Ureter (tissue), 1 donor: ENCODE results near the gene HAUS6. TPM values are rescaled to one million over a fixed set of nuclear protein-coding genes. Genes with fewer than 3 reads are reported as not detected.
"Not testable (repeated sequence)": the region's sequence is repeated elsewhere in the genome, so short reads cannot be mapped to it uniquely, and the experiment has no call there.

Experiments
- DNase-seq: peaks from one replicate; pipeline ENCODE4 v3.0.0-alpha.2; 2020; ENCODE audit warnings: low spot score
- total RNA-seq: library from RNA; stranded (reverse); gene quantifications from one replicate; pipeline ENCODE4 v1.2.4, GENCODE V29; 2023
- donor health status: DM: yes; HTN: yes; CAD: no.

The HAUS6 gene
- total RNA-seq, 1 donor from 2014 or later: 13.1 TPM

- peak; percentile 97 for DNase-seq
These were observed 53.5 kb downstream of the HAUS6 start, which contains the start of gene RRAGA for GRCh38 chr9:19048966-19049916. Gene RRAGA (plus strand): TSS chr9:19049427. CDS start chr9:19049660, 233 bp downstream.

- DNase-seq: no peak
These were observed 66.1 kb downstream of the HAUS6 start for GRCh38 chr9:19036611-19037010.

DNA sequence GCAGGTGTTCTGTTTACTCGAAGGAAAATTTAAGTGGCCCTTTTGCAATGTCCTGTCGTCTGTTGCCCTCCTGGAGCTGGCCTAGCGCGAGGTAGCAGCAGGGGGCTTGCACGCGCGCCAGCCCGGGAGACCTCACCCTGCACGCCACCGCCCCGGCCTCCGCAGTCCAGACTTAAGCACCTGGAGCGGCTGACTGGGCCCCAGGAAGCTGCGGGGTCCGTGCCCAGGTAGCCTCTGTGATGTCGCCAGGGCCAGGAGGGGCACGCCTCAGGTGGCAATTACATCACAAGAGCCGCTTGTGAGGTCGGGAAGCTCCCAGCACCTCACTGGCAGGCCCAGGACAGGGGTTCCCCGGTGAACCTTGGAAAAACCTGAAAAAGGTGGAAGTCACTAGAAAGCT, 69.7 kb downstream of the HAUS6 start, which contains the start of gene SAXO1:
TSS of gene SAXO1 (minus strand) at position 195 of the 400 bp plus-strand sequence. CDS start 301 bp downstream, outside the sequence.
- no peak for DNase-seq

DNA sequence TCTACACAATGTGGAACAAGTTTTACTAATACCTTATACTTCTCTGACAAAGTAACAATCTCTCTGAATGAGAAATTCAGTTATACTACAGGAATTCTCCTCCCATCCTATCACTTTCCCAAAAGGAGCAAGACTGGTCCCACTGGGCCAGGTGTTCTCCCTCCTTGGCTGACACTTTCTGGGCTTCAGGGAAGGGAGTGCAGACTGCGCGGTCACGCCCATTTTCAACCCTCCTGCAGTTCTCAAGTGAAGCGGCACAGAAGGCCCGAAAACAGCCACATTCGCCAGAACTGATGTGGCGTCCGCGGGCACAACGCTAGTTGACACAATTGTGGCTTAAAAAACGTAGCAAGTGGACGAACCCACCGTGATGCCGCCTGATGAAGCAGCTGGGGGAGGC, 70.3 kb downstream of the HAUS6 start:
- DNase-seq: no peak

GRCh38 chr9:19030899-19031298, 71.8 kb downstream of the HAUS6 start:
- DNase-seq: no peak

DNA sequence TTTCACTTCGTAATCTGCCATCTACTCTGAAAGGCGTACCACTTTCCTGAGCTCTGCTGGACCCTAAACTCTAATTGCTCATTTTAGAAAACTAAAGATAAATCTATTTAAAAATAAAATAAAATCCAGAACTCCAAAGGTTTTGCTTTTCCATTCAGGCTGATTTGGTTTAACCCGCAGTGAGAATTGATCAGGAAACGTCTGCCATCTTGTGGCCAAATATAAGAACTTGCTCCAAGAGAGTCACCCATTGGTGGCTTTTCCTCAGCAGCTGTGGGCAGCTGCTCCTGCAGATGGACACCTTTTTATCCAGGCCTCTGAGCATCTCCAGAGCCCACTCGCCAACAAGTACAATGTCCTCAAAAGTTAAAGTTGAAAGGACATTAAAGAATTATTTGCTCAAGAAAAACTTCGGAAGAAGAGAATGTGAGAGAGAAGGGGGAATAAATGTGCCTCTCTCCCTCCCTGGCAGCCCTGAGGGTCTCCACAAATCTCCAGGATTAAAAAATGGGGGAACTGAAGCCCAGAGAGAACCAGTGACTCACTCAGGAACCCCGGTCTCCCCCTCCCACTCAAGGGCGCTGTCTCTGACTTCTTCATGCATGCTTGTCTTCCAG, 73.8 kb downstream of the HAUS6 start:
- DNase-seq: peak; percentile 55

DNA sequence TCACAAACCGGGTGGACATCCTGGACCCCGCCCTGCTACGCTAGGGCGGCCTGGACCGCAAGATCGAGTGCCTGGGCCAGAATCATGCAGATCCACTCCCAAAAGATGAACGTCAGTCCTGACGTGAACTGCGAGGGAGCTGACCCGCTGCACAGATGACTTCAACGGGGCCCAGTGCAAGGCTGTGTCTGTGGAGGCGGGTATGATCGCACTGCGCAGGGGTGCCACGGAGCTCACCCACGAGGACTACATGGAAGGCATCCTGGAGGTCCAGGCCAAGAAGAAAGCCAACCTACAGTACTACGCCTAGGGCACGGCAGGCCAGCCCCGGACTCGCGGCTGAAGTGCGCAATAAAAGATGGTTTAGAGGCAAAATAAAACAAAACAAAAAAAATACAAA, 74.9 kb downstream of the HAUS6 start:
- no peak for DNase-seq

- DNase-seq: no peak
These were observed 76.3 kb downstream of the HAUS6 start for GRCh38 chr9:19026375-19026774.

GRCh38 chr9:19023078-19023477, 79.6 kb downstream of the HAUS6 start:
- no peak for DNase-seq

GRCh38 chr9:19022206-19022605, 80.5 kb downstream of the HAUS6 start:
- DNase-seq: no peak

DNA sequence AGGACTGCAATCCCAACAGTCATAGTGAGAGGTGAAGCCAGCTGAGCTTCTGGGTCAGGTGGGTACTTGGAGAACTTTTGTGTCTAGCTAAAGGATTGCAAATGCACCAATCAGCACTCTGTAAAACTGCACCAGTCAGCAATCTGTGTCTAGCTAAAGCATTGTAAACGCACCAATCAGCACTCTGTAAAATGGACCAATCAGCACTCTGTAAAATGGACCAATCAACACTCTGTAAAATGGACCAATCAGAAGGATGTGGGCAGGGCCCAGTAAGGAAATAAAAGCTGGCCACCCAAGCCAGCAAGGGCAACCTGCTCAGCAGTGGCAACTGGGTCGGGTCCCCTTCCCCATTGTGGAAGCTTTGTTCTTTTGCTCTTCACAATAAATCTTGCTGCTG, 81.1 kb downstream of the HAUS6 start:
- not testable (repeated sequence) for DNase-seq

GRCh38 chr9:19020886-19021455, 81.7 kb downstream of the HAUS6 start:
- DNase-seq: no peak

DNA sequence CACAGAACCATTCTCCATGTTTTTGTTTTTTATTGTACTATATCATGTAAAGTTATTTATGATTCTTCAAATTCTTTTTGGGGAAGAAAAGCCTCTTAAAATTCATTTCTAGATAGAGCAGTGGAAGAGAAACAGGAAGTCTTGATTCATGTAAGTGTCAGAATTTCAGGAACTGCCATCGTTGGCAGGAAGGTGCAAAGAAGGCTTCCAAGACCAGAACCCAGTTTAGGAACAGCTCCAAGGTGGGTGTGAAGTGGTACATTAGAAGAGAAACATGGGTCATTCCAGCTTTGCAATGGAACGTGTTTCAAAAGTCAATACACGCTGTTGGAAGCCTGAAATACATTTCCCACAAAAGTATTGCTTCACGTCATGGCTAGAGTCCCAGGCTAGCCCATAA, 84.5 kb downstream of the HAUS6 start:
- no peak for DNase-seq

GRCh38 chr9:19009391-19009965, 93.2 kb downstream of the HAUS6 start:
- DNase-seq: no peak

Other genes starting within 250 kb of the HAUS6 start
- gene SAXO1, start 69.7 kb downstream of the HAUS6 start, total RNA-seq: 0.57 TPM
- 90.4 TPM for gene RRAGA, start 53.5 kb downstream of the HAUS6 start, total RNA-seq
- 69.4 TPM for gene PLIN2, start 24.6 kb upstream of the HAUS6 start, total RNA-seq
- 110 TPM for gene DENND4C, start 127.8 kb upstream of the HAUS6 start, total RNA-seq